Ectodermal cell (in vitro differentiated cells): ENCODE results near the gene DGLUCY. TPM values are rescaled to one million over a fixed set of nuclear protein-coding genes. Genes with fewer than 3 reads are reported as not detected.

Experiments
- H3K27ac ChIP-seq: 2 replicates; pipeline ENCODE4 v1.7.0; 2013; ENCODE audit warnings: mild to moderate bottlenecking, low read depth, low read length; ENCODE audit not compliant: insufficient read depth, poor library complexity, severe bottlenecking
- H3K27me3 ChIP-seq: 2 replicates; pipeline ENCODE4 v1.7.0; 2013; ENCODE audit warnings: mild to moderate bottlenecking, low read length; ENCODE audit not compliant: insufficient read depth, control insufficient read depth, poor library complexity, severe bottlenecking
- H3K36me3 ChIP-seq: one replicate; pipeline ENCODE4 v1.7.0; 2013; ENCODE audit warnings: low read length; ENCODE audit not compliant: control insufficient read depth, insufficient read depth
- H3K4me1 ChIP-seq: one replicate; pipeline ENCODE4 v1.7.0; 2013; ENCODE audit warnings: low read length; ENCODE audit not compliant: control insufficient read depth, insufficient read depth
- H3K4me3 ChIP-seq: 2 replicates; pipeline ENCODE4 v1.7.0; 2013; ENCODE audit warnings: low read depth, low read length, control low read depth; ENCODE audit not compliant: insufficient read depth
- H3K9me3 ChIP-seq: 2 replicates; pipeline ENCODE4 v1.7.0; 2013; ENCODE audit warnings: mild to moderate bottlenecking, low read length, moderate library complexity; ENCODE audit not compliant: control insufficient read depth
- WGBS, 2 experiments: methylation state at CpG; one replicate each; pipeline ENCODE4 v1.1.7; 2013; ENCODE audit warnings: missing lambda C conversion rate in 2 of 2; 5-methylcytosine and 5-hydroxymethylcytosine counted together
- polyA plus RNA-seq, 4 experiments: library from polyadenylated mRNA; stranded (reverse); fragments of 50-300 nt; gene quantifications; one replicate each; pipeline ENCODE4 v1.2.3, GENCODE V29; 2013

Gene DGLUCY, protein sequence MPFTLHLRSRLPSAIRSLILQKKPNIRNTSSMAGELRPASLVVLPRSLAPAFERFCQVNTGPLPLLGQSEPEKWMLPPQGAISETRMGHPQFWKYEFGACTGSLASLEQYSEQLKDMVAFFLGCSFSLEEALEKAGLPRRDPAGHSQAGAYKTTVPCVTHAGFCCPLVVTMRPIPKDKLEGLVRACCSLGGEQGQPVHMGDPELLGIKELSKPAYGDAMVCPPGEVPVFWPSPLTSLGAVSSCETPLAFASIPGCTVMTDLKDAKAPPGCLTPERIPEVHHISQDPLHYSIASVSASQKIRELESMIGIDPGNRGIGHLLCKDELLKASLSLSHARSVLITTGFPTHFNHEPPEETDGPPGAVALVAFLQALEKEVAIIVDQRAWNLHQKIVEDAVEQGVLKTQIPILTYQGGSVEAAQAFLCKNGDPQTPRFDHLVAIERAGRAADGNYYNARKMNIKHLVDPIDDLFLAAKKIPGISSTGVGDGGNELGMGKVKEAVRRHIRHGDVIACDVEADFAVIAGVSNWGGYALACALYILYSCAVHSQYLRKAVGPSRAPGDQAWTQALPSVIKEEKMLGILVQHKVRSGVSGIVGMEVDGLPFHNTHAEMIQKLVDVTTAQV
- polyA plus RNA-seq (2013, experiment 1 of 4): 33.8 TPM
- polyA plus RNA-seq (2013, experiment 2 of 4): 36.6 TPM
- 25.3 TPM for polyA plus RNA-seq (2013, experiment 3 of 4)
- 27.9 TPM for polyA plus RNA-seq (2013, experiment 4 of 4)

GRCh38 chr14:91113829-91114078 is at the start of gene DGLUCY:
TSS of gene DGLUCY (plus strand) at chr14:91114073. CDS start at chr14:91160295, 46,222 bp downstream.
- Histone ChIP-seq H3K27ac (peak within 1 kb of the TSS; percentile 98), H3K36me3 (no peaks in the 10 kb centered on the region), H3K4me3 (peak within 1 kb of the TSS; percentile 27), H3K27me3 (no peaks in the 10 kb centered on the region), H3K9me3 (no peaks in the 10 kb centered on the region), H3K4me1 (peaks cover 35% of the 10 kb centered on the region)
- 3 to 4% methylated on average over 5 of the region's 5 CpGs for WGBS, 2 experiments

- H3K4me1 ChIP-seq: no peaks in the 10 kb centered on the region
- H3K27me3 ChIP-seq: no peaks in the 10 kb centered on the region
- H3K9me3 ChIP-seq: no peaks in the 10 kb centered on the region
- no peak overlapping the region for H3K27ac ChIP-seq
- no peaks in the 10 kb centered on the region for H3K36me3 ChIP-seq
- no peak overlapping the region for H3K4me3 ChIP-seq
- 89 to 100% methylated on average over 3 of the region's 3 CpGs for WGBS, 2 experiments
Measured at GRCh38 chr14:91065266-91065665, 48.6 kb upstream of the DGLUCY start.

- WGBS, 2 experiments: 75 to 100% methylated on average over 1 of the region's 1 CpG
- Histone ChIP-seq H3K36me3 (no peaks in the 10 kb centered on the region), H3K9me3 (no peaks in the 10 kb centered on the region), H3K27me3 (no peaks in the 10 kb centered on the region), H3K4me3 (no peak overlapping the region), H3K27ac (no peak overlapping the region), H3K4me1 (no peaks in the 10 kb centered on the region)
Measured at GRCh38 chr14:91067186-91067585, 46.7 kb upstream of the DGLUCY start.

GRCh38 chr14:91068642-91069041 is 45.2 kb upstream of the DGLUCY start:
- WGBS, 2 experiments: 95 to 98% methylated on average over 2 of the region's 2 CpGs

DNA sequence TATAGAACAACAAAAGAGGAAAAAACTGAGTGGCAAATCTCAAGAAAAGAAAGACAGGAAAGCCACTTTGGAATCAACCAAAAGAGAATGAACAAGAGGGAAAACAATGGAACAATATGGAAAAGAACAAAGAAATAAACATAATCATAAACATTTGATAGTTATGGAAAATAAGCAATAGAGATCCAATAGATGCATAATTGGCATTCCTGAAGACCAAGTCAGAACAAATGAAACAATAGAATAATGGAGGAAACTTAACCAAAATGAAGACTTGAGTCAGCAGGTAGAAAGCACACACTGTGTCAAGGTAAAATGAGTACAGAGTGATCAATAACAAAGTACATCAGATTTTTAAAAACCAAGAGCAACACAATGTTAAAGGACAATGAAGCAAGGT is 43.3 kb upstream of the DGLUCY start:
- Histone ChIP-seq H3K4me1 (no peaks in the 10 kb centered on the region), H3K9me3 (no peaks in the 10 kb centered on the region), H3K27me3 (no peaks in the 10 kb centered on the region), H3K4me3 (no peak overlapping the region), H3K36me3 (no peaks in the 10 kb centered on the region), H3K27ac (no peak overlapping the region)

More at GRCh38 chr14:91068642-91069041, 45.2 kb upstream of the DGLUCY start:
- Histone ChIP-seq H3K27ac (no peak overlapping the region), H3K4me1 (no peaks in the 10 kb centered on the region), H3K36me3 (no peaks in the 10 kb centered on the region), H3K27me3 (no peaks in the 10 kb centered on the region), H3K9me3 (no peaks in the 10 kb centered on the region), H3K4me3 (no peak overlapping the region)

DNA sequence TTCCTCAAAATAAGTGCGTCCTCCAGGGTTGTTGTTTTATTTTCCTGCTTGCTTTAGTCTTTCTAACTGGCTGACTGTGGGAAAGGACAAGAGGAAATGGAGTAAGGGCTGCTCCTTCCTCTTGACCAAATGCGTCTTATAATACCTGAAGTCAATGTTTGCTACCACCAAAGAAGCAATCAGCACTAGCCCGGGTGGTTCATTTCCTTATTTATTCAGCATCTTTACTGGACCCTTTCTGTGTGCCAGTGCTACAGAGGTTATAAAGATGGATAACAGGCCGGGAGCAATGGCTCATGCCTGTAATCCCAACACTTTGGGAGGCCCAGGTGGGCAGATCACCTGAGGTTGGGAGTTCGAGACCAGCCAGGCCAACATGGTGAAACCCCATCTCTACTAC is 38.3 kb upstream of the DGLUCY start:
- H3K9me3 ChIP-seq: no peaks in the 10 kb centered on the region
- H3K4me1 ChIP-seq: peaks cover 6% of the 10 kb centered on the region
- no peak overlapping the region for H3K27ac ChIP-seq
- no peak overlapping the region for H3K4me3 ChIP-seq
- no peaks in the 10 kb centered on the region for H3K27me3 ChIP-seq
- WGBS, 2 experiments: 92 to 95% methylated on average over 4 to 5 of the region's 5 CpGs
- no peaks in the 10 kb centered on the region for H3K36me3 ChIP-seq

DNA sequence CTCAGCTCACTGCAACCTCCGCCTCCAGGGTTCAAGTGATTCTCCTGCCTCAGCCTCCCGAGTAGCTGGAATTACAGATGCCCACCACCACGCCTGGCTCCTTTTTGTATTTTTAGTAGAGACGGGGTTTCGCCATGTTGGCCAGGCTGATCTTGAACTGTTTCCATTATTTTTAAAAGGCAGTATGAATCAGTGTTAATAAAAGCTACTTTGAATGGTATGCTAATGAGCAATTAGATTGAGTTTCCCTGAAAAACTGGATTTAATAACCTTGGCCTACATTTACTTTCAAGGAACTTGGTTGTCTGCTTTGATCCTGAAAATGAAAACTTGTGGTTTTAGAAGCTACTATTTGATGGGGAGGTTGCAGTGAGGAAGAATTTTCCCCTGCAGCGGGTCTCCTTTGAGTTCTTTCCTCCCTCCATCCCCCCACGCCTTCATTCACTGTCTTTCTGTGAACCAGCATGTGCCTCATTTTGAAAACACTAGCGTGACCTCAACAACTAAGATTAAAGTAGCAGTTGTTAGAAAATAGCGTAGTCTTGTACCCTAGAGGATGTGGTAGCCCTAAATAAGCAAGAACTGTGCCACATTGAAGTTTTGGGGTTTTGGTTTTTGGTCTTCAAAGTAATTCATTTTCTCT is 35.7 kb upstream of the DGLUCY start:
- no peak overlapping the region for H3K4me3 ChIP-seq
- no peaks in the 10 kb centered on the region for H3K9me3 ChIP-seq
- H3K27me3 ChIP-seq: no peaks in the 10 kb centered on the region
- WGBS, 2 experiments: 68 to 85% methylated on average over 7 to 9 of the region's 9 CpGs
- H3K36me3 ChIP-seq: no peaks in the 10 kb centered on the region
- H3K4me1 ChIP-seq: peaks cover 6% of the 10 kb centered on the region
- no peak overlapping the region for H3K27ac ChIP-seq

DNA sequence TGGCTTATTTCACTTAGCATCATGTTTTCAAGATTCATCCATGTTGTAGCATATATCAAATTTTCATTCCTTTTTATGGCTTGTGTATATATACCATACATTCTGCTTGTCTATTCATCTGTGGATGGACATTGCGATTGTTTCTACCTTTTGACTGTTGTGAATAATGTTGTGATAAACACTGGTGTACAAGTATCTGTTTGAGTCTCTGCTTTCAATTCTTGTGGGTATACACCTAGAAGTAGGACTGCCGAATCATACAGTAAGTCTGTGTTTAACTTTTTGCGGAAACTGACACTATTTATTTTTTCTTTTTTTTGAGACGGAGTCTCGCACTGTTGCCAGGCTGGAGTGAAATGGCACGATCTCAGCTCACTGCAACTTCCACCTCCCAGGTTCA is 33.8 kb upstream of the DGLUCY start:
- no peak overlapping the region for H3K27ac ChIP-seq
- WGBS, 2 experiments: 90 to 94% methylated on average over 6 of the region's 6 CpGs
- no peaks in the 10 kb centered on the region for H3K27me3 ChIP-seq

GRCh38 chr14:91082282-91082681 is 31.6 kb upstream of the DGLUCY start:
- no peak overlapping the region for H3K27ac ChIP-seq
- H3K27me3 ChIP-seq: no peaks in the 10 kb centered on the region
- no peaks in the 10 kb centered on the region for H3K36me3 ChIP-seq
- no peak overlapping the region for H3K4me3 ChIP-seq
- H3K9me3 ChIP-seq: no peaks in the 10 kb centered on the region
- WGBS, 2 experiments: 95 to 100% methylated on average over 3 of the region's 3 CpGs
- peaks cover 6% of the 10 kb centered on the region for H3K4me1 ChIP-seq

More for the DNA sequence above, 33.8 kb upstream of the DGLUCY start:
- peaks cover 6% of the 10 kb centered on the region for H3K4me1 ChIP-seq
- H3K9me3 ChIP-seq: no peaks in the 10 kb centered on the region
- H3K36me3 ChIP-seq: no peaks in the 10 kb centered on the region
- no peak overlapping the region for H3K4me3 ChIP-seq

DNA sequence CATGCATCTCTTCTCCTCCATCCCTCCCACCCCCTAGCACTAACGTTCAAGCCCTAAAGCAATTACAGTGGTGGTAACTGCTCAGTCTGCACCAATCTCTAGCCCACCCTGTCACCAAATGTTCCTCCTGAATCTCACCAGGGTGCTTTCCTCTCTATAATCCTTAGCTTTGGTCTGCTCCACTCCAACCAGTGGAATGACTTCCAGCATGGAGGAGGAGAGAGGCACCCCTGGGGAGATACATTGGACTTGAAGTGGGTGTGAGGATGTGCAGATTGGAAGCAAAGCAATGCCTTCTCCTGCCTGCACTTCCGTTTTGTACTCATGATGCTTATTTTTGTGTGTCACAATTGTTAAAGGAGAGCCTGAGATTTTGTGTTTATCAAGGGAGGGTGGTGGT is 29.4 kb upstream of the DGLUCY start:
- Histone ChIP-seq H3K27me3 (no peaks in the 10 kb centered on the region), H3K4me1 (no peaks in the 10 kb centered on the region), H3K4me3 (no peak overlapping the region), H3K9me3 (no peaks in the 10 kb centered on the region), H3K27ac (no peak overlapping the region), H3K36me3 (no peaks in the 10 kb centered on the region)
- WGBS, 2 experiments: 80 to 90% methylated on average over 2 of the region's 2 CpGs
